Measurements from ENCODE around the gene FARP1.
"Not testable (repeated sequence)": the region's sequence is repeated elsewhere in the genome, so short reads cannot be mapped to it uniquely, and the experiment has no call there.

FARP1 gene

DNA sequence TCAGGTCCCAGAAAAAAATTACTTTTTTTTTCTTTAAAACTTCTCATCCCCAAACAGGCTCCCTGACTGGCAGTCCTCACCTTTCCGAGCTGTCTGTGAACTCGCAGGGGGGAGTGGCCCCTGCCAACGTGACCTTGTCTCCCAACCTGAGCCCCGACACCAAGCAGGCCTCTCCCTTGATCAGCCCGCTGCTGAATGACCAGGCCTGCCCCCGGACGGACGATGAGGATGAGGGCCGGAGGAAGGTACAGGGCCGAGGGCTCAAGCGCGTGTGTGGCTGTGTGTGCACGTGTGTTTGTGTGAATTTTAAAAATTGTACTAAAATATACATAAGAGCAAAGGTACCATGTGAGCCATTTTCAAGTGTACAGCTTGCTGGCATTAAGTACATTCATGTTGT, 266.4 kb downstream of the FARP1 start:
- no peak for DNase-seq

DNA sequence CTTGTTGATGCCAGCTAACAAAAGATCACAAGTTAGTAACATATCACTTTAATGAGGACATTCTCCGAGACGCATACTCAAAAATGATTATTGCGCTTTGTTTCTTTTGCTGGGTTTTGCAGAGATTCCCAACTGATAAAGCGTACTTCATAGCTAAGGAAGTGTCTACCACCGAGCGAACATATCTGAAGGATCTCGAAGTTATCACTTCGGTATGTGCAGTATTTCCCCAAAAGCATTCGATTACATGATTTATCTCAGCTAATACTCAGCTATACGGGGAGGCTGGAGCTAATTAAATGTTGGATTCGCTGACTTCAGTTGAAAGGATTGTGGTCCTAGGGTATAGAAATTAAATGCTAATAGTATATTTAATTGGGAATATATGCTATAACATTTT, 267.7 kb downstream of the FARP1 start:
- DNase-seq: no peak

DNA sequence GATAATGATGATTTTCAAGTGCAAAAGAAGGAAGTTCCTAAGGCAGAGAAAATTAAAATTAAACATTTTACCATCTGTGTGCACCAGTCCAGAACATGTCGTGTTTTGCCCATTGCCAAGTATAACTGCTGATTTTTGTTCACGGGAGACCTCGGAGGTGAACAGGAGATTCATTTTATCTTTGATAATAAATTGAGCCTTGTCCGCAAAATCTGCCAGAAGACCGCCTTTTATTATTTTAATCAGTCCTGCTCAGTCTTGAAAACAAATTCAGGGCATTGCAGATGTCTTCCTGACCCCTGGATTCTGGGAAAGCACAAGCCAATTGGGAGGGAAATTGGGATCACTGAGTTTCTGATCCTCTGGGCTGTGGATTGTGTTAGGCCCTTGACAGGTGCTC, 268.1 kb downstream of the FARP1 start:
- DNase-seq: no peak

DNA sequence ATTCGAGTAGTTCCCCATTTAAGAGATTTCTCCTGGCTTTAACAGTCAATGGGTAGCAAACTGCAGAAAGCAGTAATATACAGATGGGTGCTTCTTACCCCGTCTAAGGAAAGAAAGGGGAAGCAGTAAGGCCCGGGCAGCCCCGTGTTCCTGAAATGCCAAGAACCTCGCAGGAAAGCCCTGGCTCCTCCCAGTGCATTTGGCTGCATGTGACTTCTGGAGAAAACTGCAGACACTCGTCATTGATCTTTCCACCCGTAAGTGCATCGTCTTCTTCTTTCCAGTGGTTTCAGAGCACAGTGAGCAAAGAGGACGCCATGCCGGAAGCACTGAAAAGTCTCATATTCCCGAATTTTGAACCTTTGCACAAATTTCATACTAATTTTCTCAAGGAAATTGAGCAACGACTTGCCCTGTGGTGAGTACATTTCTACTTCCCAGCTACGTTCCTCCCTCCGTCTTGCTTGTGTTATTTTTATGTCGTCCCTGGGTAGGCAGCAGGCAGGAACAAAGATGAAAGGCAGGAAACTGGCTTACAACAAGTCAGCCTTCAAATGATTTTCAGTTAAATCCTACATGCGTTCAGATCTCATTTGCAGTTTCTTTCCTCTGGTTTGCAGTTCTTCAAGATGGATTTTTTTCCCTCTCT, 268.8 kb downstream of the FARP1 start:
- no peak for DNase-seq

DNA sequence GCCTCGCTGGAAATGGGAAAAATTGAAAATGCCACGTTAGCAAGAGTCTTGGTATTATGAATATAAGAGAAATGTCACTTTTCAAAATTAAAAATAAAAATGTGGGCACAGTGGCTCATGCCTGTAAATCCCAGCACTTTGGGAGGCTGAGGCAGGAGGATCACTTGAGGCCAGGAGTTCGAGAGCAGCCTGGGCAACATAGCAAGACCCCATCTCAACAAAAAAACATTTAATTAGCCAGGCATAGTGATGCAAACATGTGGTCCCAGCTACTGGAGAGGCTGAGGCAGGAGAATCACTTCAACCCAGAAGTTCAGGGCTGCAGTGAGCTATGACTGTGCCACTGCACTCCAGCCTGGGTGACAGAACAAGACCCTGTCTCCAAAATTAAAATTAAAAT, 270.4 kb downstream of the FARP1 start:
- DNase-seq: not testable (repeated sequence)

DNA sequence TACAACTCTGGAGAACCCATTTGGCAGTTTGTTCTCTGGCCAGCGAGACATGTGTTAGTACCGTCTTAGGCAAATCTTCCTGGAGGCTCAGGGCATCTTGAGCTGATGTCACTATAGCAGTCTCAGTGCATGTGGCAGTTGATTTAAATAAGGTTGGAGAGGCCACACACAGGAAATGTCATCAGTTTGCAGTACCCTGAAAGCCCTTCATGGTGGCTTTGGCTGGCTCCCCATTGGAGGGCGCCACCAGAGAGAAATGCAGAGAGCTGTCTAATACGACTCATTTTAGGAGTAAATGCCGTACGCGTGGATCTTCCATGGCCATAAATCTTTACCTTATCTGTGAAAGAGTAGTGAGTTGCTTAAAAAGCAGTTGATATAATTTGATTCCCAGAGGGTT, 270.9 kb downstream of the FARP1 start:
- no peak for DNase-seq

DNA sequence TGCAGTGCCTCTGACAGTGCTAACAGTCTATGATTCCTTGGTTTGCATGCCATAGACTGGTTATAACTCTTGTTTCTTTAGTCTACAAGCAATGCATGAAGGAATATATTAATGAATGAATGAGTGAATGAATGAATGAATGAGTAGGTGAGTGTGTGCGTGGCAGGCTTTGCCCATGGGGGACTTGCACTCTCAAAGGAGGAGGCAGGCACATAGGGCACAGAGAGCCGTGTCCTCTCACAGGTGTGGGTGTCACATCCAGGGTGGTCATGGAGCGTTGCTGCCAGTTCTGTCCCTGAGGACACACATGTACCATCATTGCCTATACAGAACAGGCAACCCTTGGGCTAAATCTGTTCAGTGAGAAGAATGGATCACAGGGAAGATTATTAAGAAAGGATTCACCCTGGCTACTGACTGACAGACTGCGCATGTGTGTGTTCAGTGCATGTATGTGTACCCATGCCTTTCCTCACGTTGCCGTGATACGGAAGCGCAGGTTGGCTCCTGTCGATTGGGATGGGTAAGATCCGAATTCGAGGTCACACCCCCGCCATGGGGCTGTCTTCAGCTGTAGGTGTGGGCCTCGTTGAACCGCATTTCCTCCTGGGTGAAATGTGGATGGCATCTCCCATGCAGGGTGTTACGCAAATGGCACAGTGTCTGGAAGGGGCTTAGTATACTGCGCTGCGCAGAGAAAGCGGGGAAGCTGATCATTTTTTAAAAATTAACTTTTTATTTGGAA, 272.6 kb downstream of the FARP1 start:
- no peak for DNase-seq

DNA sequence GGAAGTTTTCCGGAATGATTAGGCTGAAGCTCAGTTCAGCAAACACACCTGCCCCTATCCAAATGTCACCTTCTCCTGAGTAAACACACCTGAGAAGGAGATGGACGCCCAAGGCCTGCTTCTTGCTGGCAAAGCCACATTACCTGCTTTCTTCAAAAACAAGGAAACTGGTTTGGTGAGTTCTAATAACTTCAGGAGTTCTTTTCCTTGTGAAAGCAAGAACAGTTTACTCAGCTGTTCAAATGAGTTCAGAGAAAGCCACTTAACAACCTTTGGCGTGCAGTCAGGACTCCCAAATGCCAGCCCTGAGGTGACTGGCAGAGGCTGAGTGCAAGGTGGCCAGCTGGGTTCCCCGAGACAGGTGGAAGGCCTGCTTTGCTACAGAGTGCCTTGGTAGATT, 273.5 kb downstream of the FARP1 start:
- DNase-seq: no peak

DNA sequence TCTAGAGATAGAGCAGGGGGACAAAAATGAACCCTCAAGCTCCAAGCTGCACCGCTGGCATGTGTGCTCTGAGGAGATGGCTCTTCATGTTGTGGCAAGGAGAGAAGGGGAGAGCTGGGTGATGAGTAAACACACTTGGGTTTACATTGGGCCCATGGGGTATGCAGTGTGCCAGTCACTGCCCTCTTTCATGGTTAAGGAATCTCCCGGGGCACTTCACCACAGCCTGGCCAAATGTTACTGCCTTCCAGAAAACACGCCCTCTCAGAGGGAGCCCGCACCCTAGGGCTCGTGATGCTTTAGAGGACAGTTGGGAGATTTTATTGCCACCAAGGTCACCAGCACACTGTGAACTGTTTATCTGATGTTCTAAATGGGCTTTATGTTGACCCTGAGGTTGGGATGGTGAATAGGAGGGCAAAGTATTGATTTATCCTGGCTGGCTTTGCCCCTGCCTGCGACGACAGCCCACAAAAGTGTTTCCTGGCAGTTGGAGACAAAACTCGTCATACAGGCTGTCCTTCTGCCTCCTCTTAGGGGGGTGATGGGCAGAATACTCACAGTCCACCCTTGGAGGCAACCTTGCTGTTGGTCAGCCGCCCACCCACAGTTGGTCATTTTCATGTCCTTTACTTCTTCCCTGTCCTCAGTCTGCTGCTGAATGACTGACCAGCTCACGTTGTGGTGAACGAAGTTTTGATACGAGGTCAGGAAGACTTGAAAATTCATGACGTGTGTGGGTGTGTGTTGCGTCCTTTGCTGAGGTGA, 277.1 kb downstream of the FARP1 start:
- no peak for DNase-seq

DNA sequence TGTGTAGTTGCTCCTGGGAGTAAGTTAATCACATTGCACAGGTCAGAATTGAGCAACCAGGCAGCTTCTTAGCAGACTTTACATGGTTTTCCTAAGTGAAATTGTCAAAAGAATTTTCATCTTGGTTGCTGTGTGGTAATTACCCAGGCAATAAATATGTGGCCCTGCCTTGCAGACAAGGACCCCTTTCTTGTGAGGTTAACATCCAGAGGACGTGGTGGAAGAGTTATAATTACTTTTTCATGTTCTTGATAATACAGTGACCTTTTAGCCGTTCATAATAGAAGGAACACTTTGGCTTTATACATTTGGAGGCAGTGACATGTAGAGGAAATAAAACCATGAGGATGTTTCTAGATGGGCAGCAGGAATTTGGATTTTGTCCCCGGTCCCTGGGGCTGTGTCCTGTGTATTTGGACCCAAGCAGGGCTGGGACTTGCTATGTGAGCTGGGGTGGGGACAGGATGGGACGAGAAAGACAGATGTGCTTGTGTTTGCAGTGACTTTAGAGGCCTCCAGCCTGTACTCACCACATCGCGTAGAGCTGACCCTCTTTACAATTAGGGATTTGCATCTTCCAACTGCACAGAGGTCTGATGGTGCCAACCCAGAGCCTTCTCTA, 277.8 kb downstream of the FARP1 start:
- no peak for DNase-seq

DNA sequence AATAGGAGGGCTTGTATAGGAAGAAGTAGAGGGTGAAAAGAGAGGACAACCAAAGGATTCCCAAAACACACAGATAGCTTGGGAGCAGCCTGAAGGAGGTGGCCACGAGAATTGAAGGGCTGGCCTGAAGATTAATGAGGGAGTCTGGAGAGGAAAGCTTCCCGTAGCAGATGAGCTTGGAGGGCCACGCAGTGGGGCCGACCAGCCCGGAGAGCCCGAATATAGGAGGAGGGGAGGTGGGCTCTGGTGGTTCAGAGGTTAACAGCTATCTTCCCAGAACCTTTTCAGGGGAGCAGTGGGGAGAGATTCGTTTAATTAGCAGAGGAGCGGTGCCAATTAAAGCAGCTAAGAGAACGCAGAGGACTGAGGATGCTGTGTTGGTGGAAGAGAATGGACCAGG, 279.2 kb downstream of the FARP1 start:
- no peak for DNase-seq

DNA sequence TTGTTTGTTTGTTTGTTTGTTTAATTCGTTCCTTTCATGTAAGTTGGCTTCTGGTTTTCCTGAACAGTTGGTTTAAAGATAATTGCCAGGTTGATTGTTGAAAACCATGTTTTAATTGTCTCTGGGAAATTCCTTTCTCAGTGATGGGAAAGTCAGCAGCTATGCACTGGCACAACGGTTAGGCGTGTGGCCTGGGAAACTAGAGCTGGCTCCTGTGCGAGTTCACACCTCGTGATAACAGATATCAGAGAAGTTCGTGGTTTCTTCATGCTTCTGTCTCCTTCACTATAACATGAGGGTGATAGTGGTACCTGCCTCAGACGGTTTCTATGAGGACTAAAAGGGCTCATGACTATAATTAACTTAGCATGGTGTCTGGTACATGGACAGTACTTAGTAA, 280.5 kb downstream of the FARP1 start:
- DNase-seq: no peak

DNA sequence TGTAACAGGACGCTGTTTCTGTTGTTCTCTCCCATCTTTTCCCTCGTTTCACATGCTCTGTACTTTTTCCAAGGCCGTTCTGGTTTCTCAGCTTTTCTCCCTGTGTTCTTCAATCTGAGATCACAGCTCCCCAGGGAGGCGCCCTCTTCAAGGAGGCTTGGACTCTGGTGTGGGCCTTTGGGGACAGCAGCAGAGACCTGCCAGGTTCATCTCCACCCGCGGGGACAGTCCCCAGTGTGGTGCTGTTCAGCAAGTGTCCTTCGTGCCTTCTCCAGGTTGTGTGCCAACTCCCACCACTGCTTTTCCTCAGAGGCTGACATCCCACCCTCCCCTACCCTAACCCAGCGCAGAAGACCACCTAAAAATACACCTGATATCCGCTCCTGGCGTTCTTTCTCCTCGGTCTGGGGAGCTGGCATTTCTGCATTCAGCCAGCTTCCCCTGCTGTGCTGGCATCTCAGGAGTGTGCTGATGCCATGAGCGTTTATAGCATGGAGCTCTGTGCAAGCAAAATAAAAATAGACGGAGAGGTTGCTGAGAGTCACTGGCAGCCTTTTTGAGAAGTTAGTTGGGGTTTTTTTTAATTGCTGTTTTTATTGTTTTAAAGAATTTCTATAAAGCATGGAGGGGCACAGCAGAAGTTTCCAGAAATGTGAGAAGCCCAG, 284.6 kb downstream of the FARP1 start:
- no peak for DNase-seq

DNA sequence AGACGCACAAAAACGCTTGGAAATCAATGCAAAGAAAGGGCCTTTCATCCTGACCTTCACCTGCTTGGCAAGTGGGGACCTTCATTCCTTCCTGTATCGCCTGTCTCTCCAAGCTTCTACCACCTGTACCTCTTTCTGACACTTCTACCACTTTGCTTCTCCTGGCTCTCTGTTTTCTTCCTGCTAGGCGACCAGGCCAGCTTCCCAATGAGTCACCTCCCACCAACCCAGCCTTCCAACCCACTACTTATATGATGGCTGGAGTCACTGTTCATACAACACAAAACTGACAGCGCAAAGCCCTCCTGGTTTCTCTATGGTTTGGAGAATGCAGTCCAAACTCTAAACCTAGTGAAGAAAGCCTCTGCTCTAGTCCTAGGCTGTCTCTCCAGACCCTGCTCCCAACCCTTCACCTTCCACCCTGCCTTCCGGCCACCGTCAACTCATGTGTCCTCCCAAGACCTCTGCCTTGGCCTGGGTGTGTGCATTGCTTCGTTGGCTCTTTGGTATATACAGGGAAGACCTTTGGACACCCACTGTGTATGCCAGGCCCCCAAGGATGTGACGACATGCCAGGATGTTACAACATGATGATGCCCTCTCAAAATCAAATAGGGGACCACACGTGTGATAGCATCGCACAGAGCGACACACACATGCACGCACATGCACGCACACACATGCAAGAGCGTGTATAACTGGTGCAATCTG, 285.5 kb downstream of the FARP1 start:
- DNase-seq: no peak

DNA sequence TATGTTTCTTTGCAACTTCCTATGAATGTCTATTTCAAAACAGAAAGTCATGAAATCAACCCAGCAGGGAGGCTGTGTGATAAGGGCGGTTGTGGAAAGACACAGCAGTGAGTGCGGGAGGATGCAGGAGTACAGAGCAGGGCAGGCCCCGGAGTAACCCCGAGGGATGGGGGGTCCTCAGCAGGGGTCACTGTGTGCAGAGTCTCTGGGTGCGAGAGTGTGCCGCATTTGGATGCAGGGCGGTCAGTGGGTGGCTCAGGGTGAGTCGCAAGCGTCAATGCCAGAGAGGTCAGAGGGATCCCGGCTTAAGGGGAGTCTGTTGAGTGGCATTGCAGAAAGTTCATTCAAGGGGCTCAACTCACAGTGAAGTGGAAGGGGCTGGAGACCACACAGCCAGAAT, 286.2 kb downstream of the FARP1 start:
- DNase-seq: no peak

DNA sequence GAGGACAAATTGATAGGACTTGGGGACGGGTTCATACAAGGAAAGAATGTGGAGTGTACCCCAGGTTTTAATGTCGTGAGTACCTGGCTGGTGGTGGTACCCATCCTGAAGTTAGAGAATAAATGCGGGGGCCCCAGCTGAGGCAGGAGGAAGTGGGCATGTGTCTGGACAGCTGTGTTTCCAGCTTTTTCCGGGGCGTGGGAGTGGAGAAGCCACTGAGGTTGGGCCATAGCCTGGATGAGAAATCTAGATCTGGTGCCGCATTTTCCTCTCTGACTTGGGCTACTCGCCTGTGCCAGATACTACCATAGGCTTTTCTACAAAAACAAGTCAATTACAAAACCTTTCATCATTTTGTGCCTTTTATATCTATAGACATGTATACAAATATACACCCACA, 286.6 kb downstream of the FARP1 start:
- no peak for DNase-seq

DNA sequence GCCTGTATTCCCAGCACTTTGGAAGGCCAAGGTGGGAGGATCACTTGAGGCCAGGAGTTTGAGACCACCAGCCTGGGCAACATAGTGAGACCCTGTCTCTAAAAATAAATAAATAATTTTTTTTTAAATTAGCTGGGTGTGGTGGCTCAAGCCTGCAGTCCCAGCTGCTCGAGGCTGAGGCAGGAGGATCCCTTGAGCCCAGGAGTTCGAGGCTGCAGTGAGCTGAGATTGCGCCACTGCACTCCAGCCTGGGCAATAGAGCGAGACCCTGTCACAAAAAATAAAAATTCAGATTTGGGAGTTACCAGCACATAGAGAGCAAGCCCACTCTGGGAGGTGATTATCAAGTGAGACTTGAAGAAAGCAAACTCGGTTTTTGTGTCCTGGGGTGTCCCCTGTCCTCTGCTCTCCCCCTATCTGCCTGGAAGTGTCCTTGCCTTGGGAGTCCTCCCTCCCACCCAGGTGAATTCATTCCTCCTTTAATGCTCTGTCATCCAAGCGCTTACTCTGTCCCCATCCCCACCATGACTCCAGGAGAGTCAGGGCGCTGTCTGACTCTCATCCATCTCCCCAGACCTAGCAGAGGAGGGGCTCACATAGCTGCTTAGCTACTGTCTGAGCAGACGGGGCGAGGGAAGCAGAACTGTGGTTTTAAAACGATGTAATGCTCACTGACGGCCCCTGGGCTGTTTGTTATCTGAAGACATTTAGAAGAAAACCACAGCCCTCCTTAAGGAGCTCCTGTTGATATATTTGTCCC, 287.3 kb downstream of the FARP1 start:
- DNase-seq: no peak

DNA sequence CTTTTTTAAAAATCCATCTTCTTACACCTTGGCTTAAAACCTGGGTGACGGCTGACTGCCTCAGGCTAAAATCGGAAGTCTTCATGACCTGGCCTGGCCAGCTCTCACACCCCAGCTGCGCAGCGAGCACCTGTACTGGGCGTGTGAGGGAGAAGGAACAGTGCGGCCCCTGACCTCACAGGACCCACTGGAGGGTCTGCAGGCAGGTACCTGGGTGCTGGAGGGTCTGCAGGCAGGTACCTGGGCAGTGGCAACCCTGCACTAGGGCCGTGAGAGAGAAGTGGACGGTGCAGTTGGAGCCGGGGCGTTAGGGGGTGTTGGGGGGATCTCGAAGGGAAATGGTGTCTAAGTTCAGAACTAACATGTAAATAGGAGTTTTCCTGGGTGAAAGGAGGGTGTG, 289.7 kb downstream of the FARP1 start:
- DNase-seq: no peak

DNA sequence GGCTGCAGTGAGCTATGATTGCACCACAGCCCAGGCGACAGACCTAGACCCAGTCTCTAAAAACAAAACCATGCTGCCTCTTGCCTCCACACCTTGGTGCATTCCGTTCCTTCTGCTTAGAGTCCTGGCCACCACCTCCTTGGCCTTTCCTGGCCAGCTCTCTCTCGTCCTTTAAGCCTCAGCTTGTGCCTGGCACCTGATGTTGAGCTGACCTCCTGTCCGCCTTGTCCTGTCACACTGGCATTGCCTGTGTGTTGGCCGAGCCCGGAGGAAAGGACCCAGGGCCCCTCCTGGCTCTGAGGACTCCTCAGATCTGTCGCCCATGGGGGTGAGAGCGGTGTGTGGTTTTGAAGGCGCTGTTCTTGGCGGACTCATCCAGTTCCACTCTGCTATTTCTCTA, 290.8 kb downstream of the FARP1 start:
- DNase-seq: no peak

DNA sequence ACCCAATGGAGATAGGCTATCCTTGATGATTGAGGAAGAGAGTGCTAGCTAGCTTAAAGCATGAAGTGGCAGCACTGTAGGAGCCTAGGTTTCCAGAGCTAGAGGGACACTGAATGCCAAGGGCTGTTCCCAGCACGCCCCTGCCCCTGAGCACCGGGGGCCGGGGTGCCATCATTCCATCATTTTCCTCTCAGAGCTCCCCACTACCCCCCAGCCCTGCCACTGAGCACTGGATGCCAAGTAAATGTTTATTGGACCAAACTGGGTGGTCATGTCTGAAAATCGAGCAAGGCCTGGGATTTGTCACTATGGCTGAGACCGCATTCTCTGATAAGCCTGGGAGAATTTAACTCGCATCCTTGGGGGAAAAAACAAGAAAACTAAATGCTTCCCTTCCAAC, 291.2 kb downstream of the FARP1 start:
- no peak for DNase-seq

DNA sequence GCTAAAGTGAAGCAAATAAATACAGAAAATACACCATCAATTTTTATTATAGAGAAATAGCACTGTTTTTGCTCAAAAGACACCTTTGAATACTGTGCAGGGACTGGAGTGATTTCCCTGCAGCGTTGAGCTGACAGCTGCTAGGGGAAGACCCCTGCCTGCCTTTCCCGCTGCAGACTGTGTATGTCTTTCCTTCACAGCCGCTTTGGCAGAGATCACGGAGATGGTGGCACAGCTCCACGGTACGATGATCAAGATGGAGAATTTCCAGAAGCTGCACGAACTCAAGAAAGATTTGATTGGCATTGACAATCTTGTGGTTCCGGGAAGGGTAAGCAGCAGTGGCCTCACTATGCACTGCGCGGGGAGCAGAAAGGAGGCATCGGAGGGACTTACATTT, 292.5 kb downstream of the FARP1 start:
- no peak for DNase-seq
